C1 segment of cervical spinal cord (tissue), 14 donors: ENCODE measurements around the gene IGLL5.
"Not testable (repeated sequence)": the region's sequence is repeated elsewhere in the genome, so short reads cannot be mapped to it uniquely, and the experiment has no call there.

Experiments used
- DNase-seq, 14 donors: peaks; one replicate each; lab custom pipeline; 2025; lab: John Stamatoyannopoulos, UW

The IGLL5 gene

GRCh38 chr22:22884010-22884887 lies 3.4 kb upstream of the IGLL5 start:
- peak in 8 of 14 donors; percentile 4 to 30 (median 14) for DNase-seq

- DNase-seq, result no peak
These were observed 2.5 kb upstream of the IGLL5 start for GRCh38 chr22:22884888-22885840.

GRCh38 chr22:22886546-22886945 lies 1.1 kb upstream of the IGLL5 start:
- no peak for DNase-seq

- DNase-seq, result no peak
These were observed 1.1 kb downstream of the IGLL5 start for GRCh38 chr22:22888571-22889353.

- no peak for DNase-seq
These were observed 2.5 kb downstream of the IGLL5 start for GRCh38 chr22:22890085-22890484.

- DNase-seq, result no peak
These were observed 3.6 kb downstream of the IGLL5 start for GRCh38 chr22:22891139-22891621.

- no peak for DNase-seq
These were observed 4.8 kb downstream of the IGLL5 start for GRCh38 chr22:22892096-22893052.

GRCh38 chr22:22893077-22893805 lies 5.6 kb downstream of the IGLL5 start:
- DNase-seq, result no peak

- DNase-seq, result no peak
These were observed 6.5 kb downstream of the IGLL5 start for GRCh38 chr22:22893891-22894739.

GRCh38 chr22:22894740-22895731 lies 7.4 kb downstream of the IGLL5 start:
- DNase-seq, result no peak

GRCh38 chr22:22895776-22896445 lies 8.3 kb downstream of the IGLL5 start:
- DNase-seq, result no peak

GRCh38 chr22:22896601-22897000 lies 9.0 kb downstream of the IGLL5 start:
- no peak for DNase-seq

- DNase-seq, result no peak
These were observed 9.5 kb downstream of the IGLL5 start for GRCh38 chr22:22897091-22897490.

- no peak for DNase-seq
These were observed 10.3 kb downstream of the IGLL5 start for GRCh38 chr22:22897947-22898346.

- not testable (repeated sequence) for DNase-seq
These were observed 10.9 kb downstream of the IGLL5 start for GRCh38 chr22:22898411-22898950.

GRCh38 chr22:22899342-22900080 lies 11.9 kb downstream of the IGLL5 start:
- not testable (repeated sequence) for DNase-seq
